Gastrocnemius medialis (tissue), 4 donors: Measurements from ENCODE around the gene GPD1.
"Not testable (repeated sequence)": the region's sequence is repeated elsewhere in the genome, so short reads cannot be mapped to it uniquely, and the experiment has no call there.

Source experiments
- CTCF ChIP-seq, 5 experiments: fragments of 450-650 bp in 3 of 5; fragments of 200-600 bp in 2 of 5; sonication (generic) in 2 of 5; IDR thresholded peaks in 4 of 5; conservative IDR thresholded peaks in 1 of 5; 1 replicate in 4 of 5; 2 replicates in 1 of 5; pipeline ENCODE4 v1.5.1; 2016 to 2019; ENCODE audit warnings: antibody characterized with exemption in 5 of 5, mild to moderate bottlenecking in 3 of 5, moderate library complexity in 3 of 5
- POLR2A ChIP-seq, 2 donors: fragments of 450-650 bp; IDR thresholded peaks; one replicate each; pipeline ENCODE4 v1.6.1; 2017; ENCODE audit warnings: antibody characterized with exemption in 2 of 2, mild to moderate bottlenecking in 2 of 2, moderate library complexity in 2 of 2

GRCh38 chr12:50084409-50084774, 19.4 kb upstream of the GPD1 start:
- TF ChIP-seq CTCF (IDR thresholded peaks at IDR 0.05 in 4 of 5, conservative IDR thresholded peaks at IDR 0.05 in 1 of 5); POLR2A (IDR thresholded peaks at IDR 0.05): not testable (repeated sequence)
